Head of caudate nucleus (tissue), 42 donors: ENCODE measurements around the gene SMPDL3B.
"Not testable (repeated sequence)": the region's sequence is repeated elsewhere in the genome, so short reads cannot be mapped to it uniquely, and the experiment has no call there.

ENCODE experiments used
- DNase-seq, 42 donors: peaks; one replicate each; pipeline versions ENCODE4 v3.0.0 to v3.0.0-alpha.2; 2020 to 2021; ENCODE audit warnings: mixed read lengths in 7 of 42
- intact Hi-C: fragments of 100-400 bp; cut with DNase I; formaldehyde crosslinking; loops from one replicate; pipeline ENCODE4 v1.15.0; 2022

SMPDL3B gene

GRCh38 chr1:27967106-27967883, 32.5 kb downstream of the SMPDL3B start:
- intact Hi-C loops = no loop called here
- peak in 1 of 42 donors; percentile 11 for DNase-seq

- no peak for DNase-seq
- intact Hi-C loops = no loop called here
These were observed 33.2 kb downstream of the SMPDL3B start for GRCh38 chr1:27967884-27968466.

- peak in 1 of 42 donors; percentile 5 for DNase-seq
- intact Hi-C loops = no loop called here
These were observed 33.9 kb downstream of the SMPDL3B start for GRCh38 chr1:27968692-27969091.

GRCh38 chr1:27970401-27970800, 35.6 kb downstream of the SMPDL3B start:
- peak in 8 of 42 donors; percentile 13 to 70 (median 30) for DNase-seq
- intact Hi-C loops = no loop called here

GRCh38 chr1:27971674-27972073, 36.9 kb downstream of the SMPDL3B start:
- intact Hi-C loops = no loop called here
- peak in 5 of 42 donors; percentile 9 to 61 (median 46) for DNase-seq

- intact Hi-C loops = no loop called here
- peak in 1 of 42 donors; percentile 19 for DNase-seq
These were observed 37.3 kb downstream of the SMPDL3B start for GRCh38 chr1:27972141-27972540.

GRCh38 chr1:27973771-27974416, 39.1 kb downstream of the SMPDL3B start:
- DNase-seq = peak in 9 of 42 donors; percentile 31 to 66 (median 48)
- intact Hi-C loops = no loop called here

- intact Hi-C loops = no loop called here
- DNase-seq = no peak
These were observed 39.6 kb downstream of the SMPDL3B start for GRCh38 chr1:27974417-27974781.

GRCh38 chr1:27979151-27979858, 44.5 kb downstream of the SMPDL3B start:
- DNase-seq = peak in 1 of 42 donors; percentile 46
- intact Hi-C loops = loop anchor here (5.0 kb wide), 1 partner anchor 122 kb away; no protein-coding TSS in a partner anchor

- intact Hi-C loops = loop anchor here (5.0 kb wide), 1 partner anchor 123 kb away; no protein-coding TSS in a partner anchor
These were observed 45.0 kb downstream of the SMPDL3B start for GRCh38 chr1:27979859-27980201.

GRCh38 chr1:27980216-27980845, 45.5 kb downstream of the SMPDL3B start:
- intact Hi-C loops = no loop called here
- DNase-seq = no peak

More at GRCh38 chr1:27979859-27980201, 45.0 kb downstream of the SMPDL3B start:
- DNase-seq = no peak

- intact Hi-C loops = no loop called here
- DNase-seq = peak in 32 of 42 donors; percentile 37 to 89 (median 60)
These were observed 46.3 kb downstream of the SMPDL3B start for GRCh38 chr1:27981145-27981544.

- intact Hi-C loops = no loop called here
These were observed 56.2 kb downstream of the SMPDL3B start for GRCh38 chr1:27990920-27991537.

GRCh38 chr1:27992276-27992675, 57.5 kb downstream of the SMPDL3B start:
- intact Hi-C loops = no loop called here
- no peak for DNase-seq

More at GRCh38 chr1:27990920-27991537, 56.2 kb downstream of the SMPDL3B start:
- no peak for DNase-seq

GRCh38 chr1:27993241-27993640, 58.4 kb downstream of the SMPDL3B start:
- intact Hi-C loops = no loop called here
- DNase-seq = peak in 1 of 42 donors; percentile 34

- DNase-seq = no peak
- intact Hi-C loops = no loop called here
These were observed 59.3 kb downstream of the SMPDL3B start for GRCh38 chr1:27994060-27994459.

- intact Hi-C loops, DNase-seq: not testable (repeated sequence)
These were observed 59.7 kb downstream of the SMPDL3B start for GRCh38 chr1:27994526-27994925.

- no peak for DNase-seq
- intact Hi-C loops = no loop called here
These were observed 64.3 kb downstream of the SMPDL3B start for GRCh38 chr1:27999055-27999454.

- no peak for DNase-seq
These were observed 67.8 kb downstream of the SMPDL3B start for GRCh38 chr1:28002600-28002999.

More at GRCh38 chr1:28002600-28002999, 67.8 kb downstream of the SMPDL3B start:
- intact Hi-C loops = no loop called here
